HG03460 (cell line): Measurements from ENCODE around the gene MARK4.
"Not testable (repeated sequence)": the region's sequence is repeated elsewhere in the genome, so short reads cannot be mapped to it uniquely, and the experiment has no call there.

Experiments
- ATAC-seq: cut with Tn5 transposase; IDR thresholded peaks from one replicate; pipeline ENCODE4 v1.9.1; 2021; ENCODE audit not compliant: unreplicated experiment

MARK4 gene

GRCh38 chr19:45304141-45304926 lies 53.3 kb downstream of the MARK4 start:
- no peak for ATAC-seq

GRCh38 chr19:45305007-45305406 lies 53.9 kb downstream of the MARK4 start:
- no peak for ATAC-seq

- ATAC-seq = no peak
Observed at GRCh38 chr19:45305421-45305820, 54.4 kb downstream of the MARK4 start.

GRCh38 chr19:45306040-45306439 lies 55.0 kb downstream of the MARK4 start:
- ATAC-seq = no peak

GRCh38 chr19:45306518-45307027 lies 55.5 kb downstream of the MARK4 start:
- ATAC-seq = no peak

- no peak for ATAC-seq
Observed at GRCh38 chr19:45307361-45307760, 56.3 kb downstream of the MARK4 start.

GRCh38 chr19:45309322-45309721 lies 58.3 kb downstream of the MARK4 start:
- ATAC-seq = not testable (repeated sequence)

- ATAC-seq = no peak
Observed at GRCh38 chr19:45311621-45312020, 60.5 kb downstream of the MARK4 start.

GRCh38 chr19:45312285-45312684 lies 61.2 kb downstream of the MARK4 start:
- not testable (repeated sequence) for ATAC-seq

GRCh38 chr19:45314708-45315245 lies 63.7 kb downstream of the MARK4 start:
- ATAC-seq = no peak

- ATAC-seq = no peak
Observed at GRCh38 chr19:45315304-45315703, 64.2 kb downstream of the MARK4 start.

- no peak for ATAC-seq
Observed at GRCh38 chr19:45320997-45321775, 70.1 kb downstream of the MARK4 start.

GRCh38 chr19:45321848-45322247 lies 70.8 kb downstream of the MARK4 start:
- ATAC-seq = no peak

- no peak for ATAC-seq
Observed at GRCh38 chr19:45322311-45322710, 71.2 kb downstream of the MARK4 start.

GRCh38 chr19:45322744-45323281 lies 71.7 kb downstream of the MARK4 start, which contains the start of gene CKM:
Gene CKM (minus strand): TSS chr19:45322875. CDS start chr19:45319713, 3,162 bp downstream.
- no peak for ATAC-seq

GRCh38 chr19:45323671-45324081 lies 72.6 kb downstream of the MARK4 start:
- ATAC-seq = no peak

GRCh38 chr19:45324349-45324907 lies 73.4 kb downstream of the MARK4 start:
- ATAC-seq = no peak

- no peak for ATAC-seq
Observed at GRCh38 chr19:45327404-45328143, 76.5 kb downstream of the MARK4 start.

- ATAC-seq = no peak
Observed at GRCh38 chr19:45331411-45331810, 80.3 kb downstream of the MARK4 start.

GRCh38 chr19:45333609-45334303 lies 82.7 kb downstream of the MARK4 start:
- no peak for ATAC-seq
